Kidney glomerular epithelial cell (primary cell): ENCODE measurements around the gene PRSS27.
"Not testable (repeated sequence)": the region's sequence is repeated elsewhere in the genome, so short reads cannot be mapped to it uniquely, and the experiment has no call there.

Experiments used
- DNase-seq: peaks from one replicate; lab custom pipeline; 2025; lab: John Stamatoyannopoulos, UW

The PRSS27 gene

DNA sequence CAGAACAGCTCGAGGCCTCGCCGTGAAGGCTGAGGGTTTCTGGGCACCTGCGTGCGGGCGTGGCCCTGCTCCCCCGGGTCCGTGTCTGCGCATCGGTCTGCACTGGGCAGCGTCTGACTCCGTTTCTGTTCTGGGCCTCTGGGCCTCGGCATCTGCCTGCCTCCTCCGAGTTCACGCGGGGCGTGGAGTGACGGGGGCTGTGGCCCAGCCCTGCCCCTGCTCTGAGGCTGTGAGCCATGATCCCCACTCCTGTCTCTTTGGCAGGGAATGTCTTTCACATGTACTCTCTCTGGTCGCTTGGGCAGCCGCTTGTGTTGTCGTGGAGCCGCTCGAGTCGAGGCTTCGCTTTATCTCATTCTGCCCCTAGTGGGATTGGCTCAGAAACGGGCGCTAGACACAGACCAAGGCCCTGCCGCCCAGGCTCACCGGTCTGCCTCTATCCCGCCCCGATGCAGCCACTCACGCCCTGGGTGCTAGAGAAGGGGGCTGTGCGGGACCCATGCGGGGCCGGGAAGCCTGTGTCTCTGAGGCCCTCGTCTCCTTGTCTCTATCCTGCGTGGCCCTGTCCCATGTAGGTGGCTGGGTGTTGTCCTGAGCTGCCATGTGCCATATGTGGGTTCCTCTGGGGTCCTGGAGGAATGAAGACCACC, 23.3 kb downstream of the PRSS27 start:
- DNase-seq: not testable (repeated sequence)

- peak; percentile 2 for DNase-seq
Observed at GRCh38 chr16:2692948-2693651, 26.9 kb downstream of the PRSS27 start.

GRCh38 chr16:2692251-2692947, 27.6 kb downstream of the PRSS27 start:
- no peak for DNase-seq

- DNase-seq: no peak
Observed at GRCh38 chr16:2691491-2692248, 28.4 kb downstream of the PRSS27 start.

GRCh38 chr16:2690852-2691251, 29.2 kb downstream of the PRSS27 start:
- no peak for DNase-seq

DNA sequence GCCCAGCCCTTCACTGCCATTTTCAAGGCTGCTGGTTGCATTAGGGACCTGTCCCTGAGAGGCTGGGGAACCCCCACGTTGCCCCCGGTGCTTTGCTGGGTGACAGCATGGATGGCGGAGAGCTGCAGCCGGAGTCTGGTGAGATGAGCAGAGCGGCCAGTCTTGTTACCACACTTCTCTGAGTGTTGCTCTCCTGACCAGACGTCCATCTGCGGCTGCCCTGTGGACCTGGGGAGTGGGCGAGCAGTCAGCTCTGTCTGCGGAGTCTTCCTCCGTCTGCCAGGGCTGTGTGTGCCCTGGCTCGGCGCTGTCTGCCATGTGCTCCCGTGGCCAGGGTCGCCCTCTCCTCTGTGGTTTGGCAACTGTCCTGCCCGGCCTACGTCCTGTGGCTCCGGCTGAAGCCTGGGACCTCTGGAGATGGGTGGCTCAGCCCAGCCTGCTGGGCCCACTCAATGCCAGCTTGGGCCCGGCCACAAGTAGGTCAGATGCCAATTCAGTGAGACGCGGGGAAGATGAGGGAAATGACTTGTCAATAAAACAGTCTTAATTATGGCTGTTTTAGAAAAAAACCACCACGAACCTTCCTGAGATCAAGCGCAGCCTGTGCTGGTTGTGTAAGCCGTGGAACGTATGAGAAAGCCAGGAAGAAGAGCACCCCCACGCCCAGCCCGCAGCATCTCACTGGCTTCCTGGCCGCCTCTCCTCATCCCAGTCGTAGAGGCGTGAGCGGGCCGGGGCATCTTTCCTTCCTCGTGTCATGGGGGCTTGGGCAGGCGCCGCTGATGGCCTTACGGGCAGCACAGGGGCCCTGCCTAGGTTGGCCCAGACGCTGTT, 29.8 kb downstream of the PRSS27 start:
- no peak for DNase-seq

- not testable (repeated sequence) for DNase-seq
Observed at GRCh38 chr16:2689422-2689821, 30.6 kb downstream of the PRSS27 start.

GRCh38 chr16:2687531-2688308, 32.3 kb downstream of the PRSS27 start:
- no peak for DNase-seq

GRCh38 chr16:2686912-2687507, 33.0 kb downstream of the PRSS27 start:
- DNase-seq: no peak

DNA sequence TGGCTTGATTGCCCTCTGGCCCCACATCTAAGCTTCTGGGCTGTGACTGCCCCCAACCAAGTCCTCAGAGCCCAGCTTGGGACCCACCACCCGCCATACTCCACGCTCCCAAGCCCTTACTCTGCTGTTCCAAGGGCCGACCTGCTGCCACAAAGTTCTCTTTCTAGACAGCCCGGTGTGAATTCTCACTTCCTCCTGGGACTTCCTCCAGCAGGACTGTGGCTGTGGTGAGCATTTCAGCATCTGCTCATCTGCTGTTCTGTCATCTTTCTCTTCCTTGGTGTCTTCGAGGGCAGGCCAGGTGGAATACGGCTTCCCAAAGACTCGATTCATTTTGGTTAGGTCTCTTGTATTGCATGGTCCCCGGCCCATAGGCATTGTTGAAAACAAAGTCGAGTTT, 33.9 kb downstream of the PRSS27 start:
- not testable (repeated sequence) for DNase-seq

DNA sequence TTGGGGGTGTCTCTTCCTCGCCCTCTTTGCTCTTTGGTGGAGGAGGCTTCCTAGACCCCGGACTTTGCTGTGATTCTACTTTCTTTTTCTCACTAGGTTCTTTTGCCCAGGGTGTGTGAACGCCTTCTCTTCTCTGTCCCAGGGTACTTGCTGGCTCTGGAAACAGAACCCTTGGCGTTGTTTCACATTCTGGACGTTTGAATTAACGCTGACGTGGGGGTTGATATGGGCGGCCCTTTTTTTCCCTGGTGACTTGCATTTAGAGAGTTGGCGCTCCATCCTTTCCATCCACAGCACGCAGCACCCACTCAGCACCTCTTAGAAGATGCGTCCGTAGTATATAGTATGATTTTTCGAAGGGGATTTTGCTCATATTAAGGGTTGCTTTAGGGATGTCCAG, 37.0 kb downstream of the PRSS27 start:
- not testable (repeated sequence) for DNase-seq

DNA sequence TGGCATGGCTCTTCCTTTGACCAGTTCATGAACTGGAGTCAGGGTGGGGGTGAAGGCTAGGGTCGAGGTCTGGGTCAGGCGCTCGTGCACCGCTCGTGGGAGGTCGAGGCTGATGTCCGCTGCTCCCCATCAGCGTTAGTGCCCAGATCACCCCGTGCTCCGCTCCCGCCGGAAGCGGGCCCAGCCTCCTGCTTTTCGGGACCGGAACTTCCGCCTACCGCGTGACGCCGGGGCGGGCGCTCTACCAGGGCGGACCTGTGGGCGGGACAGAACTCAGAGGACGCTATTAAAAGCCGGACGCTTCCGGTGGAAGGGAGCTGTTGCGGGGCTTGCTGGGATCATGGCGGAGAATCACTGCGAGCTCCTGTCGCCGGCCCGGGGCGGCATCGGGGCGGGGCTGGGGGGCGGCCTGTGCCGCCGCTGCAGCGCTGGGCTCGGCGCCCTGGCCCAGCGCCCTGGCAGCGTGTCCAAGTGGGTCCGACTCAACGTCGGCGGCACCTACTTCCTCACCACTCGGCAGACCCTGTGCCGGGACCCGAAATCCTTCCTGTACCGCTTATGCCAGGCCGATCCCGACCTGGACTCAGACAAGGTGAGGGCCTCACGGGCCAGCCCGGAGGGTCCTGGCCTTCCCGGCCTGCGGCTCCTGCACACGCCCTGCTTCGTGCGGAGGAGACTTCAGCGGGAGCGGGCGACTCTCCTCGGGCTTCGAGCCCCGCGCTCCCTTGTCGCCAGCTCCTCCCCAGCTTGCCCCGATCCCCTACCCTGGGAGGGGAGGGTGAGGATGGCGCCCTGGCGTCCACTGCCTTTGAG, 37.6 kb downstream of the PRSS27 start, which contains the start of gene KCTD5:
Gene KCTD5, plus strand, starts transcription at position 315 of the 813 bp plus-strand sequence. Its CDS starts 26 bp downstream, at position 341.
- DNase-seq: peak; percentile 92

DNA sequence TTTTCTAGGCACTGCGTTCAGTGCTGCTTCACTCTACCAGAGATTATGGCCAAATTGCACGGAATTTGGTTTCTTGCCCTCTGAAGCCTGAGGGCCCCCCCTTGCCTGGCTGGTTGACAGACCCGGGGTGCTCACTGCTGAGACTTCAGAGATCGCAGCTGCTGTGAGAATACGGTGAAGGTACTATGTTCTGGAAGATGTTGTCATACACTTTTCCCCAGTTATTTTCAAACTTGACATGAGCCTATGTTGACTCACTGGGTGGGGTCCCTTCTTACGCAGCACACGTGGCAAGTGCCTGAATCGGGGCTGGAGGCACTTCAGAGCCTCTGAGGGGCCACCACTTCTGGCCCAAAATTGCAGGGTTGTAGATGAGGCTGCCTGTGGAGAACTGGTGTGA, 39.7 kb downstream of the PRSS27 start:
- DNase-seq: not testable (repeated sequence)

- not testable (repeated sequence) for DNase-seq
Observed at GRCh38 chr16:2679902-2680301, 40.1 kb downstream of the PRSS27 start.

- not testable (repeated sequence) for DNase-seq
Observed at GRCh38 chr16:2678206-2678965, 41.6 kb downstream of the PRSS27 start.

DNA sequence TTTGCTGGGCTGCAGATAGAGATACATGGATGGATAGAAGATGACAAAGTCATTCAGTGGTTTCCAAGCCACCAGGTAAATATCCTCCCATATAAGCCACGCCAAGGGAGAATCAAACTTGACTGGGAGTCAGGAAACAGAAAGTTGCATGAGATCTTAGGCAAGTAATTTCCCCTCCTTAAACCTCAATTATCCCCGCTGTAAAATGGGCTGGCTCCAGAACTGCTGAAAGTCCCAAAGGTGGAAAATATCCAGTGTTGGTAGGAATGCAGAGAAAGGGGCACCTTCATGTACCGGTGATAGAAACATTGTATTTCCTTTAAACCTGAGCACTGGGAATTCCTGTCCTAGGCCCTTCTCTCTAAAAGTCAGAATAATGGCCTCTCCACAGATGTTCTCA, 43.1 kb downstream of the PRSS27 start:
- DNase-seq: not testable (repeated sequence)

GRCh38 chr16:2675714-2676113, 44.3 kb downstream of the PRSS27 start:
- DNase-seq: no peak

DNA sequence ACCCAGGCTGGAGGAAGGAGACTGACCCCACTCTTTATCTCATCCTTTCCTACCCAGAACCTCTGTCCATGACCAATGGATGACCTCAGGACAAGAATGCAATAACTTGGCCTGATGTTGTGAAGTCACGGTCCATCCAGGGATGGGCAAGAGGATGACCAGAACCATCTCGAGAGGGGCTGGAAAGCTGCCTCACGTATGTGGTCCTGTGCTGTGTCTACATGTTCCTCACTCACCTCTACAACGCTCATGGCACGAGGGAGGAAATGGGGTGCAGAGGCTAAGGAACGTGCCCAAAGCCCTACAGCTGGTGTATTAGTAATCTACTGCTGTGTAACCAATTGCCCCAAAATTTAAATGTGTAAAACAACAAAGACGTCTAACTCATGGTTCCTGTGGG, 45.0 kb downstream of the PRSS27 start:
- no peak for DNase-seq
